ENCODE measurements around the gene VSIG1. TPM values are rescaled to one million over a fixed set of nuclear protein-coding genes. Genes with fewer than 3 reads are reported as not detected.
A peak's percentile ranks its signal among the peaks of the same experiment; 100 is the strongest.

The VSIG1 gene
- total RNA-seq, 1 experiment from 2014 or later: 1.2 TPM

DNA sequence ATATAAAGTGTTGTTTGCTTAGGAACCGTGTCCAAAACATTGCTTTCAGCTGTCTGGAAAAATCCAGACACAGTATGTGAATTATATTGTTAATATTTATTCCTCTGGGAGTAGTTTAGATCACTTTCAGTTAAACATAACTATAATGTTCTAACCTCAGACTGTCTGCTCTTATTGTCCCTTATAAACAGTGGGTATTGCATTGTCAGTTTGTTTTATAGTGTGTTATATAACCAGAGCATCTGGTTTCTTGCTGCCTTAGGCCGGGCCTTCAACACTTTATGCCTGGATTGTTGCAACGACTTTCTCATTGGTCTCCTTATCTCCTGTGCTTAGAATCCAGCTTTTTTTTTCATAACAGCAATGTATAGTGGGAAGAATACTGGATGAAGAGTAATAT, 73.1 kb downstream of the VSIG1 start:
- no peak for DNase-seq (ENCODE audit: unreplicated experiment)
- Mint-ChIP-seq H3K4me3 (ENCODE audit: unreplicated experiment) (no peak overlapping the region), H3K9me3 (ENCODE audit: unreplicated experiment) (peaks cover 7% of the 10 kb centered on the region), H3K36me3 (ENCODE audit: insufficient read depth, unreplicated experiment) (no peaks in the 10 kb centered on the region), H3K27me3 (ENCODE audit: insufficient read depth, unreplicated experiment) (peaks cover 97% of the 10 kb centered on the region), H3K4me1 (ENCODE audit: insufficient read depth, unreplicated experiment) (peaks cover 10% of the 10 kb centered on the region), H3K27ac (ENCODE audit: low read depth, unreplicated experiment) (no peak overlapping the region)
- intact Hi-C loops (cut with micrococcal nuclease): no loop called here
- ChIA-PET CTCF (no interaction called here), POLR2A (no interaction called here)
- TF ChIP-seq, protein P1, sequence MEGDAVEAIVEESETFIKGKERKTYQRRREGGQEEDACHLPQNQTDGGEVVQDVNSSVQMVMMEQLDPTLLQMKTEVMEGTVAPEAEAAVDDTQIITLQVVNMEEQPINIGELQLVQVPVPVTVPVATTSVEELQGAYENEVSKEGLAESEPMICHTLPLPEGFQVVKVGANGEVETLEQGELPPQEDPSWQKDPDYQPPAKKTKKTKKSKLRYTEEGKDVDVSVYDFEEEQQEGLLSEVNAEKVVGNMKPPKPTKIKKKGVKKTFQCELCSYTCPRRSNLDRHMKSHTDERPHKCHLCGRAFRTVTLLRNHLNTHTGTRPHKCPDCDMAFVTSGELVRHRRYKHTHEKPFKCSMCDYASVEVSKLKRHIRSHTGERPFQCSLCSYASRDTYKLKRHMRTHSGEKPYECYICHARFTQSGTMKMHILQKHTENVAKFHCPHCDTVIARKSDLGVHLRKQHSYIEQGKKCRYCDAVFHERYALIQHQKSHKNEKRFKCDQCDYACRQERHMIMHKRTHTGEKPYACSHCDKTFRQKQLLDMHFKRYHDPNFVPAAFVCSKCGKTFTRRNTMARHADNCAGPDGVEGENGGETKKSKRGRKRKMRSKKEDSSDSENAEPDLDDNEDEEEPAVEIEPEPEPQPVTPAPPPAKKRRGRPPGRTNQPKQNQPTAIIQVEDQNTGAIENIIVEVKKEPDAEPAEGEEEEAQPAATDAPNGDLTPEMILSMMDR (IDR thresholded peaks at IDR 0.05; ENCODE audit: unreplicated experiment): no peak
- BruUV-seq (replicated peaks): no TSS peak

DNA sequence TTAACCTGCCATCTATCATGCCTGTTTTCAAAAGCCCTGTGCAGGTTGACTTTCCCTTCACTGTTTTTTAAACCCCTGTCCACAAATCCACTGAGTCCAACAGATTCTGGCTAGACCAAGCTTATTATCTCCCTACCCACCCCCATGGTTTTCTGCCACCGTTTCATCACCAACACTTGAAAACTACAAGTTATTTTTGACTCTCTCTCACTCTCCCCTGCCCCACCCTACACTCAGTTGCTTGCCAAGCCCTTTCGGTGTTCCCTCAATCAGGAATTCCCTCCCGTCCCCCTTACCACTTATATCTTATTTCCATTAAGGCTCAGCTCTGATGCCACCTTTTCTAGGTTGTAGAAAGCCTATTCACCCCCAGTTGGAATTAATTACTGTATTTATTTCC, 76.4 kb downstream of the VSIG1 start:
- no peak for DNase-seq (ENCODE audit: unreplicated experiment)
- BruUV-seq (replicated peaks): no TSS peak
- Mint-ChIP-seq H3K4me3 (ENCODE audit: unreplicated experiment) (no peak overlapping the region), H3K36me3 (ENCODE audit: insufficient read depth, unreplicated experiment) (peaks cover under 1% of the 10 kb centered on the region), H3K4me1 (ENCODE audit: insufficient read depth, unreplicated experiment) (peaks cover 17% of the 10 kb centered on the region), H3K9me3 (ENCODE audit: unreplicated experiment) (no peaks in the 10 kb centered on the region), H3K27me3 (ENCODE audit: insufficient read depth, unreplicated experiment) (peaks cover 92% of the 10 kb centered on the region), H3K27ac (ENCODE audit: low read depth, unreplicated experiment) (peak overlapping the region; percentile 92)
- CTCF ChIA-PET: interaction anchor here (0.6 to 2.7 kb wide), 3 partner anchors 10 to 29 kb away, joined by 3 to 9 read pairs (median 4); partner anchors contain the start of genes ATG4A and PSMD10
- intact Hi-C loops (cut with micrococcal nuclease): no loop called here
- POLR2A ChIA-PET: interaction anchor here (0.6 to 4.5 kb wide), 3 partner anchors 21 to 38 kb away, joined by 3 to 61 read pairs (median 4); partner anchors contain the start of genes ATG4A and PSMD10
- TF ChIP-seq, protein P1 (IDR thresholded peaks at IDR 0.05; ENCODE audit: unreplicated experiment): no peak

DNA sequence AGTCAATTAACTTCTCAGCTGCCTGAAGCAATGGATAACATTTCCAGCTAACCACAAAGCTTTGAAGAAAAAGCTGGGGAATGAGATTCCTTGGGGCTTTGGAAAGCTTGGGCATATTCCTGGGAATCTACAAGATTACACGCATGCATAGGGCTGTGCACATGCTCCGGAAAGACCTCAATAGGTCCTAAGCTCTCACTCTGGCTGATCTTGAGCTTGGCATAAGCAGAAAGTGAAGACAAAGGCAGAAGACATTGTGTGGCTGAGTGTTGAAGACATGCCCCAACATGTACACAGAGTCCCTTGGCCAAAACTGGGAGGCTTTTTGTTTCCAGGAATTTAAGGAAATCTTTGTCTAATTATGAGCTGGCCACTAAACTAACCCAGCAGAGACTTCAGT, 77.9 kb downstream of the VSIG1 start:
- CTCF ChIA-PET: interaction anchor here (0.7 to 2.7 kb wide), 3 partner anchors 16 to 32 kb away, joined by 3 to 9 read pairs (median 4); no protein-coding TSS in a partner anchor

DNA sequence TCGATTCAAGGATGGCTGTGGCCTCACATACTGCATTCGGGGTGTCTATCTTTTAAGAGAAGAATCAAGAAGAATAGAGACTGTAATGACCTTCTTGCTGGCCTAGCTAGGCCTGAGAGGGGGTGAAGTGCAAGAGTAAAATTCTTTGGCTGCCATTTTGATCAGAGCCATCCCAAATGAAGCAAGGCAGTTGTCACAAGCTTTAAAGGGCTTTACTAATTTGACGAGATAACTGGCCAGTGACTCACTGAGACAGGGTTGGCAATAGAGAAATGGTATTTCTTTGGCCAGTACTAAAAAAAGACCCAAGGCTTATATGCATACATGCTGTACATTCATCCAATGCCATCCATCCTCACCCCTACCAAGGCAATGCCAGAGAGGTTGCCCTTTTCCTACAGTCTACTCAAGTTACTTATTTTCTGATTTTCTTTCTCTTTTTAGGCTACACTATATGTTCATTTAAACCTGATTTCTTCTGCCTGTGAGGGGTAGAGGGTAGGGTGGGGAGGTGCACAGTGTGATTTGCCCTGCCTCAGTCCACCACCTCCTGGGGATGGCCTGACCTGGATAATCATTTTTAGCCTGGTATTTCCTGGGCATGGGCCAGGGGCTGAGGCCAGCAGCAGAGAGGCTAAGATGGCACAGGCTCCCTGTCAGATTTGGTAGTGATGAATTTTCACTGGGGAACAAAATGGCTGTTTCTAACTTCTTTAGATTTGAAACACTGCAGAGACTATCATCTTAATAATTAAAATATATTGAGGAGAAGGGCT, 78.9 kb downstream of the VSIG1 start:
- intact Hi-C loops (cut with micrococcal nuclease): no loop called here
- Mint-ChIP-seq H3K4me3 (ENCODE audit: unreplicated experiment) (no peak overlapping the region), H3K27me3 (ENCODE audit: insufficient read depth, unreplicated experiment) (peaks cover 87% of the 10 kb centered on the region), H3K27ac (ENCODE audit: low read depth, unreplicated experiment) (peak overlapping the region; percentile 92), H3K36me3 (ENCODE audit: insufficient read depth, unreplicated experiment) (peaks cover 11% of the 10 kb centered on the region), H3K9me3 (ENCODE audit: unreplicated experiment) (no peaks in the 10 kb centered on the region), H3K4me1 (ENCODE audit: insufficient read depth, unreplicated experiment) (peaks cover 17% of the 10 kb centered on the region)
- no TSS peak for BruUV-seq (replicated peaks)
- TF ChIP-seq, protein P1 (IDR thresholded peaks at IDR 0.05; ENCODE audit: unreplicated experiment): no peak
- CTCF ChIA-PET: interaction anchor here (0.7 to 2.7 kb wide), 3 partner anchors 16 to 101 kb away, joined by 3 to 9 read pairs (median 3); no protein-coding TSS in a partner anchor
- POLR2A ChIA-PET: interaction anchor here (0.6 to 4.5 kb wide), 5 partner anchors 13 to 1572 kb away, joined by 3 to 61 read pairs (median 4); partner anchors contain the start of genes ATG4A and PSMD10
- no peak for DNase-seq (ENCODE audit: unreplicated experiment)

More for the DNA sequence above, 77.9 kb downstream of the VSIG1 start:
- Mint-ChIP-seq H3K27me3 (ENCODE audit: insufficient read depth, unreplicated experiment) (peaks cover 90% of the 10 kb centered on the region), H3K36me3 (ENCODE audit: insufficient read depth, unreplicated experiment) (peaks cover 11% of the 10 kb centered on the region), H3K27ac (ENCODE audit: low read depth, unreplicated experiment) (peak overlapping the region; percentile 92), H3K9me3 (ENCODE audit: unreplicated experiment) (no peaks in the 10 kb centered on the region), H3K4me1 (ENCODE audit: insufficient read depth, unreplicated experiment) (peaks cover 17% of the 10 kb centered on the region), H3K4me3 (ENCODE audit: unreplicated experiment) (no peak overlapping the region)
- BruUV-seq (replicated peaks): no TSS peak
- TF ChIP-seq, protein P1 (IDR thresholded peaks at IDR 0.05; ENCODE audit: unreplicated experiment): no peak
- POLR2A ChIA-PET: interaction anchor here (0.6 to 4.5 kb wide), 10 partner anchors 10 to 318 kb away, joined by 3 to 61 read pairs (median 4); partner anchors contain the start of genes ATG4A and PSMD10
- intact Hi-C loops (cut with micrococcal nuclease): no loop called here
- DNase-seq (ENCODE audit: unreplicated experiment): peak; percentile 70

Data from MCF 10A (cell line).